LNCaP clone FGC (cell line): ENCODE data around the gene PAPSS1.
"Not testable (repeated sequence)": the region's sequence is repeated elsewhere in the genome, so short reads cannot be mapped to it uniquely, and the experiment has no call there.

ENCODE experiments used
- DNase-seq: peaks from one replicate; pipeline ENCODE4 v3.0.0-alpha.2; 2011; ENCODE audit warnings: low read depth
- H3K4me3 ChIP-seq: 2 replicates; pipeline ENCODE4 v1.5.1; 2011; ENCODE audit warnings: mild to moderate bottlenecking, low read depth, low read length, control low read depth
- TF ChIP-seq, protein P1 (sequence below): IDR thresholded peaks from 2 replicates; pipeline ENCODE4 v1.5.1; 2012; ENCODE audit warnings: mild to moderate bottlenecking; ENCODE audit not compliant: control insufficient read depth, insufficient read depth; ENCODE audit errors: extremely low read depth

Gene PAPSS1

DNA sequence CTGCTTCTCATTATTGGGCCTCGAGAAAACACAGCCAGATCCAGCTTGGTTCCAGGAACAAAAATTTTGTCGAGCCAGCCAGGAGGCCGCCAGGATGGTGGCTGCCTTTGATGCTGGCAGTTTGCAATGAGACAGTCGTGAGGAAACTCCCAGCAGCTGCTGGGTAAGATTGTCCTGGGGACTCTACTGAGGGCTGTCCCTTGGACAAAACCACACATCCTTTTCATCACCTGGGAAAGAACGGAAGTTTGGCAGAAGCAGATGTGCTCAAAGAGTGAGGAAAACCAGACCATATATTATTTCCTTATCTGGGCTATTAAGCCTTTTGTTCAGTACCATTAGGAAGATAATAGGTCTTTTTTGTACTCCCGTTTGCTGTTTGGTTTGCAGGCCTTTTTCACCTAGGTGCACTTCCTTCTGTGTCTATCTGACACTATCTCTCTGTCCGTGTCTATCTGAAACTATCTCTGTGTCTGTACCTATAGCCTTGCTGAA is 13.4 kb upstream of the PAPSS1 start:
- no peak for DNase-seq
- no peak overlapping the region for H3K4me3 ChIP-seq
- TF ChIP-seq, protein P1, sequence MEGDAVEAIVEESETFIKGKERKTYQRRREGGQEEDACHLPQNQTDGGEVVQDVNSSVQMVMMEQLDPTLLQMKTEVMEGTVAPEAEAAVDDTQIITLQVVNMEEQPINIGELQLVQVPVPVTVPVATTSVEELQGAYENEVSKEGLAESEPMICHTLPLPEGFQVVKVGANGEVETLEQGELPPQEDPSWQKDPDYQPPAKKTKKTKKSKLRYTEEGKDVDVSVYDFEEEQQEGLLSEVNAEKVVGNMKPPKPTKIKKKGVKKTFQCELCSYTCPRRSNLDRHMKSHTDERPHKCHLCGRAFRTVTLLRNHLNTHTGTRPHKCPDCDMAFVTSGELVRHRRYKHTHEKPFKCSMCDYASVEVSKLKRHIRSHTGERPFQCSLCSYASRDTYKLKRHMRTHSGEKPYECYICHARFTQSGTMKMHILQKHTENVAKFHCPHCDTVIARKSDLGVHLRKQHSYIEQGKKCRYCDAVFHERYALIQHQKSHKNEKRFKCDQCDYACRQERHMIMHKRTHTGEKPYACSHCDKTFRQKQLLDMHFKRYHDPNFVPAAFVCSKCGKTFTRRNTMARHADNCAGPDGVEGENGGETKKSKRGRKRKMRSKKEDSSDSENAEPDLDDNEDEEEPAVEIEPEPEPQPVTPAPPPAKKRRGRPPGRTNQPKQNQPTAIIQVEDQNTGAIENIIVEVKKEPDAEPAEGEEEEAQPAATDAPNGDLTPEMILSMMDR = no peak

DNA sequence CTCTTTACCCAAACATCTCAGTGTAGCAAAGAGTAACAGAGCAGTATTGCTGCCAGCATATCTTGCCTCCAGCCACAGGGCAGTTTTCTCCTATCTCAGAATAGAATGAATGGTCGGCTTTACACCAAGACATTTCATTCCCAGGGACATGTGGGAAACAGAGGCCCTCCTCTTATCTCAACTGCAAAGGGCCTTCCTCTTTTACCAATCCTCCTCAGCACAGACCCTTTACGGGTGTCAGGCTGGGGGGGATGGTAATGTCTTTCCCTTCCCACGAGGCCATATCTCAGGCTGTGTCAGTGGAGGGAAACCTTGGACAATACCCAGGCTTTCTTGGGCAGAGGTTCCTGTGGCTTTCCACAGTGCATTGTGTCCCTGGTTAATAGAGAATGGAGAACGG is 9.0 kb upstream of the PAPSS1 start:
- DNase-seq, H3K4me3 ChIP-seq: not testable (repeated sequence)

DNA sequence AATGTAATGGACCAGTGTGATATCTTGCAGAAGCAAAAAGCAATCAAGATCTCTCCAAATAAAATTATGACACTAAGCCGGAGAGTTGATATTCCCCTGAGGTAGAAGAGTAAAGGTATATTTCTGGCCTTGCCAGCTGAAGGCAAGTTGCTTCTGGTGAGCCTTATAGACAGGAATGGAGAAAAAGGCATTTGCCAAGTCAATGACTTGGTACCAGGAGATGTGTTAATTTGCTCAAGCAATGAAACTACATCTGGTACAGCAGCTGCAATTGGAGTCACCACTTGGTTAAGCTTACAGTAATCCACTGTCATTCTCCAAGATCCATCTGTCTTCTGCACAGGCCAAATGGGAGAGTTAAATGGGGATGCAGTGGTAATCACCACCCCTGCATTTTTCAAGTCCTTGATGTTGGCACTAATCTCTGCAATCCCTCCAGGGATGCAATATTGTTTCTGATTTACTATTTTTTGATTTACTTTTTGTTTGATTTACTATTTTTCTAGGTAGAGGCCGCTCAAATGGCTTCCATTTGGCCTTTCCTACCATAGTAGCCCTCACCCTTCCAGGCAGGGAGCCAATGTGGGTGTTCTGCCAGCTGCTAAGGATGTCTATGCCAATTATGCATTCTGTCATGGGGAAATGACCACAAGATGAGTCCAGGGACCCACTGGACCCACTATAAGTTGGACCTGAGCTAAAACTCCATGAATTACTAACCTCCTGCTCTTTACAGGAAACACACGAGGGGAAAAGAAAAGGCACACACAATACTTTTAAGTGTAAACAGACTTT is 6.3 kb upstream of the PAPSS1 start:
- DNase-seq = not testable (repeated sequence)

DNA sequence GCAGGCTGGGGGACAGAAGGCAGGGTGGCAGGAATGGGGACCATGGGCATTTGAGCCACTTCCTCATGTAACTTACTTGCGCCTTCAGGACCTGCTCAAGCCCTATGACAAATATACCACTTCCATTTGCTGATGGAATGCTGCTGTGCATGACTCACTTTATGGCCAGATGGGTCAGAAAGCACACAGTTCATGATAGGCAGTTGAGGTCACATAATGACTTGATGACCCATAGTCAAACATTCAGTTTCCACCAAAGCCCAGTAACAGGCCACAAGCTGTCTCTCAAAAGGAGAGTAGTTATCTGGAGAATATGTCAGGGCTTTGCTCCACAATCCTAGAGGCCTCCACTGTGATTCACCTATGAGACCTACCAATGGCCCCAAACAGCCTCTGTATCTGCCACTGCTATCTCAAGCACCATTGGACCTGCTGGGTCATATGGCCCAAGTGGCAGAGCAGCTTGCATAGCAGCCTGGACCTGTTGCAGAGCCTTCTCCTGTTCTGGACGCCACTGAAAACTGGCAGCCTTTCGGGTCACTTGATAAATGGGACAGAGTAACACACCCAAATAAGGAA is 5.3 kb upstream of the PAPSS1 start:
- TF ChIP-seq, protein P1 = no peak
- H3K4me3 ChIP-seq = no peak overlapping the region
- no peak for DNase-seq

More for the DNA sequence above, 6.3 kb upstream of the PAPSS1 start:
- H3K4me3 ChIP-seq = not testable (repeated sequence)

DNA sequence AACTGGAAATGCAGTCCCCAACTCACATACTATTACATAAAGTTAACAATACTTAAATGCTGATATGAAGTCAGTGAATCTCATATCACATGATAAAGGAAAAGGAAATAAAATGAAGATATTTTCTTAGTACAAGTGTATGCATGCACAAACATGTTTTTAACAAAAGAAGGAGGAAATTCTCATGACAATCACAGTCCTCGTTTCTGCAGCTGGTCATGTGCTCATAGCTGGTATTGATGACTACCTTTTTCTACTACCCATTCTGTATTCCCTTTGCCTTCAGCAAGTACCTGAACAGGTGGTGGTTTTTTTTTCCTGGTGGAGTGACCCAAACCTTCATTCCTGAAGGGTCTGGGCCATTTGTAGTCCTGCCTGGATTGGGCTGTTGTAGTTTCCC is 3.3 kb upstream of the PAPSS1 start:
- not testable (repeated sequence) for H3K4me3 ChIP-seq, DNase-seq

DNA sequence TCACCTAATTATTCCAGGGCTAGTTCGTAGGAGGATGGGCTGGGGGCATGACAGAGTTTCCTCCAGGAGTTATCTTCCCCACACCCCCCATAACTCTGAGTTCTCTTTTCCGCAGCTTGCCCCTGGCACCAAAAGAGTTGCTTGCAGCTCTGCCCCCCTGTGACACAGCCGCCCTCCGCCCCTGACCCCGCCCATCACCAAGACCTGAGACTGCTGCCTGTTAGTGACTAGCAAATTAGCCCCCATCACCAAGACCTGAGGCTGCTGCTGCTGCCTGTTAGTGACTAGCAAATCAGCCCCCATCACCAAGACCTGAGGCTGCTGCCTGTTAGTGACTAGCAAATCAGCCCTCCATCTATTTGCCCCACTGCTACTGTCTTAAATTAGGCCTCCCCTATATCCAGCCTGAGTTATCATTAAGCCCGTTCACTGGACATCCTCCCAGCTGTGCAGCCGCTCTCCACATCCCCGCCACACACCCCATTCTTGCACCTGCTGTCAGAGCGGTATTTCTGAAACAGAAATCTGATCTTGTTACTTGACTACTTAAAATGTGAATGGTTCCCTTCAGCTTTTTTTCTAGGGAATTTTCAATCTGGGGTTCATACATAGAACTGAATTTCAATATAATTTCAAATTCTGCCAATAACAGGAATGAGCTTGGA is 1.5 kb upstream of the PAPSS1 start:
- TF ChIP-seq, protein P1 = no peak
- DNase-seq = no peak

DNA sequence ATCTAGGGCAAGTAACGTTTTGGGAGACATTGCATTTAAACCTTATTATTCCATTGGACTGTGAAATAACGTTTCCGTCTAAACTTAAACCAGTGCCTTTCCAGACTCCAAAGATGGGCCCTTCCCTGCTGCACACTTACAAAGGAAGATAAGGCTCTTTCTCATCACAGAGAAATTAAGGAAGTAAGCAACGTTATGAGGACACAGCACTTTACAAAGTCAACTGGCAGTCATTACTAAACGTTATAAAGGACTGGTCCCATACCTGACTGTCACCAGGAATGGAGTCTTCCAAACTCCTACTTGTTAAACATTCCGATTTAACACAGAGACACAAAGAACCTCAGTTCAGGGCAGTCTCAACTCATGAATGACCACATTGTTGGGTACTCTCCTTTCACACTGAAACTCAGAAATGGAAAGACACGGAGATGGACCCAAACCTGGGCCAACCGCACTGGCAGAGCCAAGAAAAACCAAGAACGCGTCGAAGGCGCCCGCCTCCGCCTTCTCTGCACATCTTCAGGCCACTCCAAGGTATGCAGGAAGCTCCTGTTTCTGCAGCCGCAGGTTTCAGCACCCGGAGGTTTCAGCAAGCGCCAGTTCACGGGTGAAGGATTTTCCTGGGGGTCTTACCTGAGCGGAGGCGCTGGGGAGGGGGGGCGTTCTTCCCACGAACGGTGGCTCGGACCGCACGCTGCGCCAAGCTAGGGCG is 670 bp downstream of the PAPSS1 start:
- no peak for DNase-seq
- H3K4me3 ChIP-seq = peak overlapping the region; percentile 89
- TF ChIP-seq, protein P1 = no peak

More for the DNA sequence above, 1.5 kb upstream of the PAPSS1 start:
- H3K4me3 ChIP-seq = no peak overlapping the region

DNA sequence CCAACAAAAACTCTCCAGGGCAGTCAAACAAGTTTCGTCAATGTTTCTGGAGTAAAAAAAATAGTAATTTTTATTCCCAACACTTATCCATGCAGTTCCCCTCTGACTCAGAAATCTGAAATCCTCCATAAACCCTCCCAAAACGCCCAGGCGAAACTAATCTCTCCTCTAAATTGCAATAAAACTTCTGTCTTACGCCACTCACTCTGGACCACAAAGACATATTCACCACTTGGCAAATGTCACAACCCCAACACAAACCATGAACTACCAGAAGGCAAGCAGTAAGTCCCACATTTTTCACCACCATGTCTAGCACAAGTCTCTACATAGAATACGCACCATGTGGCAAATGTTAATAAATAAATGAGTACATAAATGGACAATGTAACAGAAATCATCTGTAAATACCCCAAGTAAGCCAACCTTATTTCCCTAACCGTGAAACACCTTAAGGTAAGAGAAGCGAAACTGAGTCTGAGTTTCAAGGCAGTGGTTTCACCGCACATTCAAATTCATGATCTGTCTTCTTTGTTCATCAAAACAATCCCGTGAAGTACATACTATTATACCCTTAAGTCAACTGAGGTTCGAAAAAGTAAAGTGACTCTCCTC is 1.6 kb downstream of the PAPSS1 start:
- H3K4me3 ChIP-seq = peak overlapping the region; percentile 89

More for the DNA sequence above, 1.6 kb downstream of the PAPSS1 start:
- TF ChIP-seq, protein P1 = no peak
- no peak for DNase-seq
